ENCODE measurements around the gene TNFRSF1A.
"Not testable (repeated sequence)": the region's sequence is repeated elsewhere in the genome, so short reads cannot be mapped to it uniquely, and the experiment has no call there.

Gene TNFRSF1A

GRCh38 chr12:6354495-6355393 lies 12.9 kb upstream of the TNFRSF1A start:
- Mint-ChIP-seq H3K4me3 (no peak overlapping the region), H3K36me3 (ENCODE audit: low read depth) (no peaks in the 10 kb centered on the region), H3K27me3 (no peaks in the 10 kb centered on the region), H3K4me1 (ENCODE audit: low read depth) (peaks cover 2% of the 10 kb centered on the region), H3K9me3 (no peaks in the 10 kb centered on the region), H3K27ac (no peak overlapping the region)
- no peak for DNase-seq

GRCh38 chr12:6352193-6353173 lies 10.6 kb upstream of the TNFRSF1A start:
- H3K27me3 Mint-ChIP-seq, result no peaks in the 10 kb centered on the region
- H3K36me3 Mint-ChIP-seq (ENCODE audit: low read depth), result no peaks in the 10 kb centered on the region
- H3K4me1 Mint-ChIP-seq (ENCODE audit: low read depth), result peaks cover 4% of the 10 kb centered on the region
- H3K9me3 Mint-ChIP-seq, result no peaks in the 10 kb centered on the region
- DNase-seq, result no peak
- H3K4me3 Mint-ChIP-seq, result no peak overlapping the region
- no peak overlapping the region for H3K27ac Mint-ChIP-seq

GRCh38 chr12:6351622-6352021 lies 9.7 kb upstream of the TNFRSF1A start:
- Mint-ChIP-seq H3K27me3 (no peaks in the 10 kb centered on the region), H3K9me3 (no peaks in the 10 kb centered on the region), H3K27ac (no peak overlapping the region), H3K36me3 (ENCODE audit: low read depth) (no peaks in the 10 kb centered on the region), H3K4me3 (no peak overlapping the region), H3K4me1 (ENCODE audit: low read depth) (peaks cover 13% of the 10 kb centered on the region)
- DNase-seq, result no peak

GRCh38 chr12:6347367-6348338 lies 5.8 kb upstream of the TNFRSF1A start:
- no peak overlapping the region for H3K27ac Mint-ChIP-seq
- no peaks in the 10 kb centered on the region for H3K9me3 Mint-ChIP-seq
- DNase-seq, result no peak
- no peaks in the 10 kb centered on the region for H3K36me3 Mint-ChIP-seq (ENCODE audit: low read depth)
- peaks cover 40% of the 10 kb centered on the region for H3K4me1 Mint-ChIP-seq (ENCODE audit: low read depth)
- H3K27me3 Mint-ChIP-seq, result no peaks in the 10 kb centered on the region
- no peak overlapping the region for H3K4me3 Mint-ChIP-seq

GRCh38 chr12:6346942-6347341 lies 5.1 kb upstream of the TNFRSF1A start:
- H3K27me3 Mint-ChIP-seq, result no peaks in the 10 kb centered on the region
- no peak overlapping the region for H3K4me3 Mint-ChIP-seq
- no peaks in the 10 kb centered on the region for H3K9me3 Mint-ChIP-seq
- DNase-seq, result no peak
- H3K4me1 Mint-ChIP-seq (ENCODE audit: low read depth), result peaks cover 48% of the 10 kb centered on the region
- no peak overlapping the region for H3K27ac Mint-ChIP-seq
- no peaks in the 10 kb centered on the region for H3K36me3 Mint-ChIP-seq (ENCODE audit: low read depth)

- no peak overlapping the region for H3K27ac Mint-ChIP-seq
- no peaks in the 10 kb centered on the region for H3K9me3 Mint-ChIP-seq
- peaks cover 4% of the 10 kb centered on the region for H3K36me3 Mint-ChIP-seq (ENCODE audit: low read depth)
- no peak for DNase-seq
- no peak overlapping the region for H3K4me3 Mint-ChIP-seq
- no peaks in the 10 kb centered on the region for H3K27me3 Mint-ChIP-seq
- peaks cover 50% of the 10 kb centered on the region for H3K4me1 Mint-ChIP-seq (ENCODE audit: low read depth)
Observed at GRCh38 chr12:6346235-6346832, 4.5 kb upstream of the TNFRSF1A start.

GRCh38 chr12:6345319-6346091 lies 3.6 kb upstream of the TNFRSF1A start:
- Mint-ChIP-seq H3K4me1 (ENCODE audit: low read depth) (peaks cover 50% of the 10 kb centered on the region), H3K9me3 (no peaks in the 10 kb centered on the region), H3K27me3 (no peaks in the 10 kb centered on the region), H3K36me3 (ENCODE audit: low read depth) (peaks cover 4% of the 10 kb centered on the region), H3K4me3 (no peak overlapping the region), H3K27ac (peak overlapping the region; percentile 69)
- DNase-seq, result no peak

GRCh38 chr12:6344101-6344660 lies 2.3 kb upstream of the TNFRSF1A start:
- not testable (repeated sequence) for H3K27me3 Mint-ChIP-seq; DNase-seq; H3K36me3 Mint-ChIP-seq (ENCODE audit: low read depth); H3K4me3 Mint-ChIP-seq; H3K9me3 Mint-ChIP-seq
- Mint-ChIP-seq H3K4me1 (ENCODE audit: low read depth) (peaks cover 50% of the 10 kb centered on the region), H3K27ac (peak overlapping the region; percentile 28)

GRCh38 chr12:6343518-6343917 lies 1.6 kb upstream of the TNFRSF1A start:
- peaks cover 4% of the 10 kb centered on the region for H3K36me3 Mint-ChIP-seq (ENCODE audit: low read depth)
- peaks cover 50% of the 10 kb centered on the region for H3K4me1 Mint-ChIP-seq (ENCODE audit: low read depth)
- DNase-seq, result no peak
- no peaks in the 10 kb centered on the region for H3K27me3 Mint-ChIP-seq
- no peaks in the 10 kb centered on the region for H3K9me3 Mint-ChIP-seq
- H3K4me3 Mint-ChIP-seq, result no peak overlapping the region
- H3K27ac Mint-ChIP-seq, result no peak overlapping the region

- Mint-ChIP-seq H3K9me3 (no peaks in the 10 kb centered on the region), H3K36me3 (ENCODE audit: low read depth) (peaks cover 7% of the 10 kb centered on the region)
Observed at GRCh38 chr12:6342140-6342889, 439 bp upstream of the TNFRSF1A start.

GRCh38 chr12:6340745-6341416 lies 995 bp downstream of the TNFRSF1A start:
- no peaks in the 10 kb centered on the region for H3K27me3 Mint-ChIP-seq
- peaks cover 32% of the 10 kb centered on the region for H3K4me1 Mint-ChIP-seq (ENCODE audit: low read depth)
- DNase-seq, result no peak
- no peak overlapping the region for H3K27ac Mint-ChIP-seq
- H3K9me3 Mint-ChIP-seq, result no peaks in the 10 kb centered on the region
- peaks cover 8% of the 10 kb centered on the region for H3K36me3 Mint-ChIP-seq (ENCODE audit: low read depth)
- no peak overlapping the region for H3K4me3 Mint-ChIP-seq

More at GRCh38 chr12:6342140-6342889, 439 bp upstream of the TNFRSF1A start:
- no peaks in the 10 kb centered on the region for H3K27me3 Mint-ChIP-seq
- H3K27ac Mint-ChIP-seq, result no peak overlapping the region
- H3K4me1 Mint-ChIP-seq (ENCODE audit: low read depth), result peaks cover 46% of the 10 kb centered on the region
- no peak overlapping the region for H3K4me3 Mint-ChIP-seq
- no peak for DNase-seq
